A673 (cell line): Measurements from ENCODE around the gene KAT2A.

Source experiments
- CTCF ChIP-seq: fragments of 300-800, 200-600 bp; sonication (generic); conservative IDR thresholded peaks from 2 replicates; pipeline ENCODE4 v1.5.1; 2017; ENCODE audit warnings: low read depth, mild to moderate bottlenecking, antibody characterized with exemption, low read length, moderate library complexity, mixed read lengths
- EZH2 ChIP-seq: fragments of 200-600 bp; sonication (generic); IDR thresholded peaks from 2 replicates; pipeline ENCODE4 v1.6.1; 2017; ENCODE audit warnings: borderline replicate concordance, low read depth, mild to moderate bottlenecking, mixed read lengths, antibody characterized with exemption, low read length; ENCODE audit not compliant: poor library complexity, severe bottlenecking

GRCh38 chr17:42072323-42073187 is 48.6 kb downstream of the KAT2A start:
- TF ChIP-seq CTCF (no peak), EZH2 (no peak)
